ENCODE measurements around the gene ZNF496.
"Not testable (repeated sequence)": the region's sequence is repeated elsewhere in the genome, so short reads cannot be mapped to it uniquely, and the experiment has no call there.

ZNF496 gene

DNA sequence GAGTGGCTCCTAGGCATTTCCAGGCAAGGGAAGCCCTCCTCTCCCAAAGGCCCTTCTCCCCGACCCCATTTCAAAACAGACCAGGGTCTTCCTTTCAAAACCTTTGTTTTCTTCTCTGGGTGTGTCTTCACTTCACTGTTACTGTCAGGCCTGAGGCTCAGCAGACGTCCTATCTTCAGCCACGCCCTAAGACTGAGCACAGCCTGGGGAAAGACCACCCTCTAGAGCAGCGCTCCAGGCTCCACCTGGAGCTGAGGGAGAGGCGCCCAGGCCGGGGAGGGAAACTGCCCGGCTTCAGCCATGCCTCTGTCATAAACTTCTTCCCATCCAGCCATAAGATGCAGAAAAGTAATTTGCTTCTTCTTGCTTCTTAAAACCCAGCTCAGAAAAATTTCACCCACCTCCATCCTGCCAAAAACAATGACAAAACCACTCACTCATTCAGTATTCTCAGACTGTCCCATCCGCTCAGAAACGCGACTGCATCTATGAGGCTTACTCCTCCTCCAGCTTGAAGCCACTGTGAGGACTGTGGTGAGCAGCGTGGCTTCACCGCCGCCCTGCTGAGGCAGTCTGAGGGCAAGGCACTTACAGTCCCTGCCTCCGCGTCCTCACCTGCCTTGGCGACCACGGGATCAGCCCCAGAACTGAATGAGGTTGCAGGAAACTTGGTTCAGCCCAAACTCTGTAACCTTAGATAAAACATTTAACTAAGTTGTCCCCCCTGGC is 39.7 kb downstream of the ZNF496 start:
- DNase-seq = no peak

GRCh38 chr1:247291161-247291560 is 40.5 kb downstream of the ZNF496 start:
- DNase-seq = no peak

GRCh38 chr1:247290576-247290975 is 41.1 kb downstream of the ZNF496 start:
- DNase-seq = no peak

DNA sequence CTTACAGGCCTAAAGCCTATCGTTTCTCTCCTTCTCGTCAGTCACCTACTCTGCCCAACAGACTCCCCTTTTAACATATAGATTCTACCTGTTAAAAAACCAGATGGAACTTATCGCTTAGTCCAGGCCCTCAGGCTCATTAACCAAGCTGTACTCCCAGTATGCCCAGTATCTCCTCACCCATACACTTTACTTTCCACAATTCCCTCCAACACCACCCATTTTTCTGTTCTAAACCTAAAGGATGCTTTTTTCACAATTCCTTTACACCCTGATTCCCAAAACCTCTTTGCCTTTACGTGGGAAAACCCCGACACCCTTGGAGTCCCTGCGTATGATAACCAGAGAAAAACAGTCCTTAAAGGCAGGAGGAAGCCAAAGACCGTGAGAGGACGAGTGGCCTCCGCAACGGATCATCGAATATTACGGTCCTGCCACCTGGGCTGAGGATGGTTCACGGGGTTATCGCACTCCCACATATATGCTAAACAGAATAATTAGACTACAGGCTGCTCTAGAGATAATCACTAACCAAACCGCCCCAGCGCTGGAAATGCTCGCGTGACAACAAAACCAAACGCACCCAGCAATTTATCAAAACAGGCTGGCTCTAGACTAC is 42.3 kb downstream of the ZNF496 start:
- not testable (repeated sequence) for DNase-seq

DNA sequence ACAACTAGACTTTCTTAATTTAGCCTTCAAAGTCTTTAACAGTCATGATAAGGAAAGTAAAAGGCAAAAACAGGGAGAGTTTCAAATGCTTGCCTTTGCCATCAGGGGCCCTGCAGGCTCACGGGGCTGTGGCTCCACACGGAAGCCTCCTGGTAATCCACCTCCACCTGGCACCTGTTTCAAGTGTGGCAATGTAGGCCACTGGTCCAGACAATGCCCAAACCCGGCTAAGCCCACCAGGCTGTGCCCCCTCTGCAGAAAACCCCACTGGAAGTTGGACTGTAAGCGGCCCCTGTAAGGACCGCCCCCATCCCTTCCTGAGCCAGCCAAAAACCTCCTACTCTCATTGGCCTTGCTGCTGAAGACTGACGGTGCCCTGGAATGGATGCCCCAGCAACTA is 43.3 kb downstream of the ZNF496 start:
- no peak for DNase-seq

DNA sequence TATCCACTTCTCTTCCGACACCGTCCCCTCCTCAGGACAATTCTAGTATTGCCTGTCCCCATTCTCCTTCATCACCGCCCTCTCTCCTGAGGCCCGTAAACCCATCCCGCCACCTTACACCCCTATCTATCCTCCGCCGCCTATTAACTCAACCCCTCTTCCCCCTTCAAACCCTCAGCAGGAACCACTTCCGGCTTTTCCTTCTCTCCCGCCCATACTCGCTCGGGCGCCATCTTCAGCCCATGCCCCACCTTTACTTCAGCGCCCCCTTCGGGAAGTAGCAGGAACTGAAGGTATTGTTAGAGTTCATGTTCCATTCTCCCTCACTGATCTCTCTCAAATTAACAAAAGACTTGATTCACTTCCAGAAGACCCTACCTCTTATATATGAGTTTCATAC is 44.2 kb downstream of the ZNF496 start:
- DNase-seq = no peak

- no peak for DNase-seq
These were observed 45.5 kb downstream of the ZNF496 start for GRCh38 chr1:247286134-247286670.

GRCh38 chr1:247281001-247281574 is 50.6 kb downstream of the ZNF496 start:
- no peak for DNase-seq

- DNase-seq = no peak
These were observed 54.5 kb downstream of the ZNF496 start for GRCh38 chr1:247277191-247277590.

DNA sequence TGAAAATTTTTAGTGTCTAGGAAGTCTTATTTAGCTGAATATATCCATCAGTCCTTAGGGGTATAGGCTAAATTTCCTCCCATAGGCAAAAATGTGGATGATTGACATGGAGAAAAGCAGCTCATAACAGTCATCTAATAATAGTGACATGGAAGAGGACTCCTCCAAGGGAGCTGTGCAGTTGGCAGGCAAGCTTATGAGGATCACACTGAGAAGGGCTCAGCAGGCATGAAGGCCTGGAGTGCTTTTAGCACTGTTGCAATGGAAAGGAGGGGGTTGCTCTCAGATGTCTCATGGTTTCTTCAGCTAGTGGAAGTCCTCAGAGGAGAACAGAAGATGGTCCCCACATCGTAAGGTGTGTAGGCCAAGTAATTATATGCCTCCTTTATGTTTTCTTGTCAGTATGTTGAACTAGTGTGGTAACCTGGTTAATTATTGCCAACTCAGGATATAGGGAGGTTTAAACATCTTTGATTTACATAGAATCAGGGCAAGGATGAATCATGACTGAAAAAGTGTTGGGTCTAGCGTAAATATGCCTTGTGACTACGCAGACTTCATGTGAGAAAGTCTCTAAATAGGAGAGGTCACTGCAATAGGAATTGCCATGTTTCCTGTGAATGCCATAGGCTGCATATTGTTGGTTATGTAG is 56.9 kb downstream of the ZNF496 start:
- DNase-seq = no peak

DNA sequence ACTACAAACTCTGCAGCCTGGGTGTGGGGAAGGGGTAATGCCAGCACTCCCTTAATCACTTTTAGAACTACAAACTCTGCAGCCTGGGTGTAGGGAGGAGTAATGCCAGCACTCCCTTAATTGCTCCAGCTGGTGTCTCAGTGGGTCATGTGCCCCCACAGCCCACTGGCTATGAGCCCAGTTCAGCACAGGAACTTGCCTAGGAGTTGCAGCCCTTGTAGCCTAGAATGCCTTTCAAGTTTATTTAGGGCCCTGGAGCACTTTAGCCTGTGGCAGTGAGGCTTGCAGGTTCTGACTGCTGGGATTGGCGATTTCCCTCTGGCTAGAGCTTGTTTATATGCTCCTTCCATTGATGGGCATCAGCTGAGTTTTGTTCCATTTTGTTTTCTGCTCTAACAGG is 58.7 kb downstream of the ZNF496 start:
- DNase-seq = no peak

DNA sequence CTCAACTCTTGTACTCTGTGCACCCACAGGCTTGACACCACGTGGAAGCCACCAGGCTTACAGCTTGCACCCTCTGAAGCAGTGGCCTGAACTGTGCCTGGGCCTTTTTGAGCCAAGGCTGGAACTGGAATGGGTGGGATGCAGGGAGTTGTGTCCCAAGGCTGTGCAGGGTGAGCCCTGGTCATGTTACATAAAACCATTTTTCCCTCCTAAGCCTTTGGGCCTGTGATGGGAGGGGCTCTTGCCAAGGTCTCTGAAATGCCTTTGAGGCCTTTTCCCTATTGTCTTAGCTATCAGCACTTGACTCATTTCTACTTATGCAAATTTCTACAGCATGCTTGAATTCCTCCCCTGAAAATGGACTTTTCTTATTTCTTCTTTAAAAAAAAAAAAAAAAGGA is 61.7 kb downstream of the ZNF496 start:
- DNase-seq = no peak

DNA sequence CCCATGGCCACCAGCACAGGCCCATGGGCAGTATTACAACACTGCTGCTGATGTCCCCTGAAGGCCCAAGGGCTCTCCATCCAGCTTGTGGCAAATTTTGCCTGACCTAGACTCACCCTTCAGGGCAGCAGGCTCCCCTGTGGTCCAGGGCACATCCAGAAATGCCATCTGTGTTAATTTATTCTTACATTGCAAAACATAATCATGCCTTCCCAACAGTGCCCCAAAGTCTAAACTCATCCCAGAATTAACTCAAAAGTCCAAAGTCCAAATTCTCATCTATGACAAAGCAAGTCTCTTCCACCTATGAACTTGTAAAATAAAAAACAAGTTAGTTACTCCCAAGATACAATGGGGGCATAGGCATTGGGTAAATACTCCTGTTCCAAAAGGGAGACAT is 62.5 kb downstream of the ZNF496 start:
- no peak for DNase-seq

- DNase-seq = no peak
These were observed 63.1 kb downstream of the ZNF496 start for GRCh38 chr1:247268390-247269045.

DNA sequence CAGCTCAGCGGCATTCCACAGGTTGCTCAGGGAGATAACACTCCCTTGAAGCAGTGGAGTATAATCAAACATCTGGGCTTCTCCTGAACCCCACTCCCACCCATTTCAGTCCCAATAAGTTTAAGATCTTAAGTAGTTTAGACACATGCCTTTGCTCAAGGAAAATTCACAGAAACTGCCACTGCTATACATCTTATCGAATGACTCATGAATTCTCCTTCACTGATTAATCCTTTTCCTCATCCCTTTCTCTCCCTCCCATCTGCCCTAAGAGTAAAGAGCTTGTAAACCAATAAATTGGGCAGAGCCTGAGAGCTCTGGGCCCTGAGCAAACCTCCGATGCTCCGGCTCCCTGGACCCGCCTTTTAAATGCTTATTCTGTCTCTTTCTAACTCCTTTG is 65.6 kb downstream of the ZNF496 start:
- DNase-seq = no peak

DNA sequence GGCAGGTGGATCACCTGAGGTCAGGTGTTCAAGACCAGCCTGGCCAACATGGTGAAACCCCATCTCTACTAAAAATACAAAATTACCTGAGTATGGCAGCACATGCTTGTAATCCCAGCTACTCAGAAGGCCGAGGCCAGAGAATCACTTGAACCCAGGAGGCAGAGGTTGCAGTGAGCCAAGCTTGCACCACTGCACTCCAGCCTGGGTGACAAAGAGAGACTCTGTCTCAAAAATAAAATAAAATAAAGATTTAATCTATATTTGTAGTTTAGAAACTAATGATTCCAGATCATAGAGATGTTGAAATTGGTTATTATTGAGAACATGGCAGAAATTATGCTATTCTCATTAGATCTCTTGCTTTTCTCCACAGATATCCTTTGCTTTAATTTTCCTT is 75.9 kb downstream of the ZNF496 start, which contains the start of gene VN1R5:
VN1R5 (plus strand) TSS at position 301 of the 400 bp plus-strand sequence.
- DNase-seq = not testable (repeated sequence)

DNA sequence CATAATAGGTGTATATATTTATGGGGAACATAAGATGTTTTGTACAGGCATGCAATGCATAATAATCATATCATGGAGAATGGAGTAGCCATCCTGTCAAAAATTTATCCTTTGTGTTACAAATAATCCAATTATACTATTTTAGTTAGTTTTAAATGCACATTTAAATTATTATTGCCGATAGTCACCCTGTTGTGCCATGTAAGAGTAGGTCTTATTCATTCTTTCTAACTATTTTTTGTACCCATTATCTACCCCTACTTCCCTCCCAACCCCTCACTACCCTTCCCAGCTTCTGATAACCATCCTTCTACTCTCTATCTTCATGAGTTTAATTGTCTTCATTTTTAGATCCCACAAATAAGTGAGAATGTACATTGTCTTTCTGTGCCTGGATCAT is 84.1 kb downstream of the ZNF496 start:
- no peak for DNase-seq
